ENCODE measurements around the gene TRIM24.

The TRIM24 gene

DNA sequence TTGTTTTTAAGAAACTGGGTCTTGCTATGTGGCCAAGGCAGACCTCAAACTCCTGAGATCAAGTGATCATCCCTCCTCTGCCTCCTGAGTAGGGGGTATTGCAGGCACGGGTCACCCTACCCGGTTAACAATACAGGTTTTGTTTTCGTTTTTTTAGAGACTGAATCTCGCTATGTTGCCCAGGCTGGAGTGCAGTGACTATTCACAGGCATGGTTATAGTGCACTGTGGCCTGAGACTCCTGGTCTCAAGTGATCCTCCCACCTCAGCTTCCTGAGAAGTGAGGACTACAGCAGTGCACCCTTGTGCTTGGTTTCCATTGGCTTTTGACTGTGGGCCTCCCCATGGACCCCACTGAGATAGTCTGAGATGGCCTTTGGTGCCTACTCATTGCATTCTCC is 3.8 kb upstream of the TRIM24 start:
- Histone ChIP-seq H3K27me3 (ENCODE audit: insufficient read depth, low read length) (no peaks in the 10 kb centered on the region), H3K4me2 (ENCODE audit: low read length) (no peak overlapping the region), H3K9me2 (ENCODE audit: low read depth, low read length) (no peaks in the 10 kb centered on the region), H3K4me3 (ENCODE audit: low read depth, low read length, poor library complexity, severe bottlenecking) (no peak overlapping the region), H3K9ac (ENCODE audit: low read length) (no peak overlapping the region), H3K9me3 (ENCODE audit: low read length) (peaks cover 3% of the 10 kb centered on the region; the same call in 1 of the 2 replicates), H2AFZ (ENCODE audit: low read length) (no peak overlapping the region), H3K36me3 (ENCODE audit: insufficient read depth, low read length) (no peaks in the 10 kb centered on the region; the same call in 1 of the 2 replicates), H3K79me2 (ENCODE audit: insufficient read depth, low read length) (peaks cover 1% of the 10 kb centered on the region), H3K4me1 (ENCODE audit: insufficient read depth, low read length, severe bottlenecking) (peaks cover 4% of the 10 kb centered on the region), H4K20me1 (ENCODE audit: insufficient read depth, low read length) (no peaks in the 10 kb centered on the region), H3K27ac (ENCODE audit: low read depth, low read length, poor library complexity, severe bottlenecking) (no peak overlapping the region), H3F3A (ENCODE audit: insufficient read depth, low read length) (no peaks in the 10 kb centered on the region)
- no peak for TF ChIP-seq EZH2 (IDR thresholded peaks at IDR 0.05; ENCODE audit: borderline replicate concordance, low read length)
- TF ChIP-seq, protein P1, sequence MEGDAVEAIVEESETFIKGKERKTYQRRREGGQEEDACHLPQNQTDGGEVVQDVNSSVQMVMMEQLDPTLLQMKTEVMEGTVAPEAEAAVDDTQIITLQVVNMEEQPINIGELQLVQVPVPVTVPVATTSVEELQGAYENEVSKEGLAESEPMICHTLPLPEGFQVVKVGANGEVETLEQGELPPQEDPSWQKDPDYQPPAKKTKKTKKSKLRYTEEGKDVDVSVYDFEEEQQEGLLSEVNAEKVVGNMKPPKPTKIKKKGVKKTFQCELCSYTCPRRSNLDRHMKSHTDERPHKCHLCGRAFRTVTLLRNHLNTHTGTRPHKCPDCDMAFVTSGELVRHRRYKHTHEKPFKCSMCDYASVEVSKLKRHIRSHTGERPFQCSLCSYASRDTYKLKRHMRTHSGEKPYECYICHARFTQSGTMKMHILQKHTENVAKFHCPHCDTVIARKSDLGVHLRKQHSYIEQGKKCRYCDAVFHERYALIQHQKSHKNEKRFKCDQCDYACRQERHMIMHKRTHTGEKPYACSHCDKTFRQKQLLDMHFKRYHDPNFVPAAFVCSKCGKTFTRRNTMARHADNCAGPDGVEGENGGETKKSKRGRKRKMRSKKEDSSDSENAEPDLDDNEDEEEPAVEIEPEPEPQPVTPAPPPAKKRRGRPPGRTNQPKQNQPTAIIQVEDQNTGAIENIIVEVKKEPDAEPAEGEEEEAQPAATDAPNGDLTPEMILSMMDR (IDR thresholded peaks at IDR 0.05; ENCODE audit: low read length): no peak

- Histone ChIP-seq H3F3A (ENCODE audit: insufficient read depth, low read length) (no peaks in the 10 kb centered on the region), H3K9me3 (ENCODE audit: low read length) (peaks cover 3% of the 10 kb centered on the region; the same call in 1 of the 2 replicates), H3K27me3 (ENCODE audit: insufficient read depth, low read length) (no peaks in the 10 kb centered on the region), H3K9me2 (ENCODE audit: low read depth, low read length) (no peaks in the 10 kb centered on the region), H3K4me3 (ENCODE audit: low read depth, low read length, poor library complexity, severe bottlenecking) (no peak overlapping the region), H3K79me2 (ENCODE audit: insufficient read depth, low read length) (peaks cover 23% of the 10 kb centered on the region), H3K4me2 (ENCODE audit: low read length) (no peak overlapping the region), H3K36me3 (ENCODE audit: insufficient read depth, low read length) (peaks cover 6% of the 10 kb centered on the region), H3K4me1 (ENCODE audit: insufficient read depth, low read length, severe bottlenecking) (peaks cover 11% of the 10 kb centered on the region), H3K27ac (ENCODE audit: low read depth, low read length, poor library complexity, severe bottlenecking) (no peak overlapping the region), H3K9ac (ENCODE audit: low read length) (no peak overlapping the region), H2AFZ (ENCODE audit: low read length) (no peak overlapping the region), H4K20me1 (ENCODE audit: insufficient read depth, low read length) (no peaks in the 10 kb centered on the region)
- no peak for TF ChIP-seq EZH2 (IDR thresholded peaks at IDR 0.05; ENCODE audit: borderline replicate concordance, low read length)
- TF ChIP-seq, protein P1 (IDR thresholded peaks at IDR 0.05; ENCODE audit: low read length): no peak
These were observed 1.3 kb upstream of the TRIM24 start for GRCh38 chr7:138458576-138459412.

GRCh38 chr7:138459413-138460175 is 465 bp upstream of the TRIM24 start:
- peak overlapping the region; percentile 72 for H3K4me2 ChIP-seq (ENCODE audit: low read length)
- TF ChIP-seq EZH2 (IDR thresholded peaks at IDR 0.05; ENCODE audit: borderline replicate concordance, low read length): no peak
- TF ChIP-seq, protein P1 (IDR thresholded peaks at IDR 0.05; ENCODE audit: low read length): no peak; the same call in 1 of the 2 replicates
- peak overlapping the region; percentile 28; the same call in 1 of the 2 replicates for H3K9ac ChIP-seq (ENCODE audit: low read length)
- H3K4me1 ChIP-seq (ENCODE audit: insufficient read depth, low read length, severe bottlenecking): peaks cover 11% of the 10 kb centered on the region
- H3K27ac ChIP-seq (ENCODE audit: low read depth, low read length, poor library complexity, severe bottlenecking): peak overlapping the region; percentile 33
- H3K4me3 ChIP-seq (ENCODE audit: low read depth, low read length, poor library complexity, severe bottlenecking): peak overlapping the region; percentile 57
- H3K36me3 ChIP-seq (ENCODE audit: insufficient read depth, low read length): peaks cover 6% of the 10 kb centered on the region
- H4K20me1 ChIP-seq (ENCODE audit: insufficient read depth, low read length): no peaks in the 10 kb centered on the region
- H3K79me2 ChIP-seq (ENCODE audit: insufficient read depth, low read length): peaks cover 29% of the 10 kb centered on the region
- H3K27me3 ChIP-seq (ENCODE audit: insufficient read depth, low read length): no peaks in the 10 kb centered on the region
- H2AFZ ChIP-seq (ENCODE audit: low read length): peak overlapping the region; percentile 73
- H3F3A ChIP-seq (ENCODE audit: insufficient read depth, low read length): no peaks in the 10 kb centered on the region
- H3K9me2 ChIP-seq (ENCODE audit: low read depth, low read length): no peaks in the 10 kb centered on the region
- peaks cover 3% of the 10 kb centered on the region; the same call in 1 of the 2 replicates for H3K9me3 ChIP-seq (ENCODE audit: low read length)
